Limb (tissue), 2 donors: Measurements from ENCODE around the gene MEIG1.
"Not testable (repeated sequence)": the region's sequence is repeated elsewhere in the genome, so short reads cannot be mapped to it uniquely, and the experiment has no call there.

Experiments used
- DNase-seq, 2 donors: peaks; one replicate each; pipeline ENCODE4 v3.0.0-alpha.2; 2016; ENCODE audit errors: extremely low spot score in 2 of 2

The MEIG1 gene, protein sequence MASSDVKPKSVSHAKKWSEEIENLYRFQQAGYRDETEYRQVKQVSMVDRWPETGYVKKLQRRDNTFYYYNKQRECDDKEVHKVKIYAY

DNA sequence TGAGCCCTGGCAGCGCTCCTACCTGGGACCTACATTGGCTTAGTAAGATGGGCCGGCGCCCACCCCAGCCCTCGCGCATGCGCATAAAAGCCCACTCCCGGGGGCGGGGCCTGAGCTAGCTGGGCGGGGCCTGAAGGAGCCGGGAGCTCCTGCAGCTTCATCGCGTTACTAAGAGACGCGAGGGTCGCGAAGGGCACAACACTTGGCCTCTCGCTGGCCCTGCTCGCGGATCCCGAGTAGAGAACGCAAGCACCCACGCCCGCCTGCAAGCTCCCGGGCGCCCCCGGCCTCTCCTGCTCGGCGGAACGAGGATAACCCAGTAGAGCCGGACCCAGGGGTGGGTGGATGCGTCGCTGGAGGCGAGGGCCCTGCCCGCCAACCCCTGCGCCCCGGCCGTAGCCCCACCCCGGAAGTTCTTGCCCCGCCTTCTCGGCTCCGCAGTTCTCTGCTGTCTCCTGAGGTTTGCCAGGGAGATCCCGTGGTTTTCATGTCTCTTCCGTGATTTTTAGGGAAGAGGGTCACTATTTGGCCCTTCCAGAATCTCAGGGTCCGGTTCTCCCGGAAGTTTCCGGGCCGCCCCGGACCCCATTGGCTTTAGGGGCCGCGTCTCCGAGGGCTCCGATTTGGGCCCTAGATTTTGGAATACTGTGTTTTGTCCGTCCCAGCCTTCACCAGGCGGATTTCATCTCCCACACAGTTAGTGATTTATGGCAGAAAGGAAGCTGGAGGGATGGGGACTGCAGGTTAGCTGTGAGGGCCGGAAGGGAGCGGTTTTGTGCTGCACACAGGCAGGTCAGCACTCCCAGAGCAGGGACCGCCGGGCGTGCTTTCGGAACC is at the start of gene MEIG1:
Gene MEIG1, plus strand, starts transcription at position 168 of the 837 bp plus-strand sequence. CDS start 7,081 bp downstream, outside the sequence.
- DNase-seq, result peak; percentile 91 to 99

DNA sequence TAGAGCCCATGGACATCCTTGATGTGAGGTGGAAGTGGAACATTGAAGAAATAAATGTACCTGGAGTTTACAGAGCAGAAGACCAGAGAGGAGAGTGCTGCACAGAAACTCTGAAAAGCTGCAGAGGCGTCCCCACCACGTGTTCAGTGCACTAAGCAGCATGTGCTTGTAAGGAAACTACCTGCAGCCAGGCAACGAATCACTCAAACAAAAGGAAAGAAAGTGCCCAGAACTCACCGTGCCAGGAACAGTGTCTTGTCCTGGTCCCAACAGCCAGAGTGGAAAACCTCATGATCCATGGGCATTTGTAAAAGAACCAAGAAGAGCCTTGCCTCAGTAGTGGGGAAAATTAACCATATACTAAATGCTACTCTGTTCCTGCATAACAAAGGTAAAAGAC is 48.2 kb upstream of the MEIG1 start:
- DNase-seq, result no peak

DNA sequence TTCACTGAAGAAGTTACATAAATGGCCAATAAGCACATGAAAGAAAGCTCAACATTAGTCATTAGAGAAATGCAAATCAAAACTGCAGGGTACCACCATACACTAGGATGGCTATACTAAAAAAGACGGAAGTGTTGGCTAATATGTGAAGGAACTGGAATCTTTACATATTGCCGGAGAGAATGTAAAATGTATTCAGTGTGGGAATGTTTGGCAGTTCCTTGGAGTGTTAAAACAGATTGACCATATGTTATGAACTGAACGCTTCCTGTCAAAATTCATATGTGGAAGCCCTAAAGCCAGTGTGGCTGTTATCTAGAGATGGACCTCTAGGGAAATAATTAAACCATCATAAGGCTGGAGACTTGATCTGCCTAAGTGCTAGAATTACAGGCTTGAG is 47.4 kb upstream of the MEIG1 start:
- no peak for DNase-seq

DNA sequence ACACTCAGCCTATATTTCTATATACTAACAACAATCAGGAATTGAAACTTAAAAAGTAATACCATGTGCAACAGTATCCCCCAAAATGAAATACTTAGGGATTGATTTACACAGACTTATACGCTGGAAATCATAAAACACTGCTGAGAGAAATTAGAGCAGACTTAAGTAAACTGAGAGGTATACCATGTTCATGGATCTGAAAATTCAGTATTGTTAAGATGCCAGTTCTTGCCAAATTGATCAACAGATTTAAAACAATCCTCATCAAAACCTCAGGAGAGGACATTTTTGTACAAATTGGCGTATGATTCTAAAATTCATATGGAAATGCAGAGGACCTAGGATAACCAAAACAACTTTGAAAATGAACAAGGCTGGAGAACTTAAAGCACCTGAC is 42.6 kb upstream of the MEIG1 start:
- DNase-seq, result no peak

DNA sequence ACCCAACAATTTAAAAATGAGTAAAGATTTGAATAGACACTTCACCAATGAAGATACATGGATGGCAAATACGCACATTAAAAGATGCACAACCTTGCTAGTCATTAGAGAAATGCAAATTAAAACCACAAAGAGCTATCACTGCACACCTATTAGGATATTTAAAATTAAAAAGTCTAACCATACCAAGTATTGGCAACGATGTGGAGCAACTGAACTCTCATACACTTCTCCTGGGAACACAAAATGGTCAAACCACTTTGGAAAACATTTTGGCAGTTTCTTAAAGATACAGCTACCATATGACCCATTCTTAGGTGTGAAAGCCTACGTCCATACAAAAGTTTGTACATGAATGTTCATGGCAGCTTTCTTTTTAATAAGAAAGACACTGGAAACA is 41.4 kb upstream of the MEIG1 start:
- no peak for DNase-seq

GRCh38 chr10:14918964-14919363 is 40.2 kb upstream of the MEIG1 start:
- no peak for DNase-seq

- DNase-seq, result no peak
Observed at GRCh38 chr10:14924013-14924412, 35.2 kb upstream of the MEIG1 start.

DNA sequence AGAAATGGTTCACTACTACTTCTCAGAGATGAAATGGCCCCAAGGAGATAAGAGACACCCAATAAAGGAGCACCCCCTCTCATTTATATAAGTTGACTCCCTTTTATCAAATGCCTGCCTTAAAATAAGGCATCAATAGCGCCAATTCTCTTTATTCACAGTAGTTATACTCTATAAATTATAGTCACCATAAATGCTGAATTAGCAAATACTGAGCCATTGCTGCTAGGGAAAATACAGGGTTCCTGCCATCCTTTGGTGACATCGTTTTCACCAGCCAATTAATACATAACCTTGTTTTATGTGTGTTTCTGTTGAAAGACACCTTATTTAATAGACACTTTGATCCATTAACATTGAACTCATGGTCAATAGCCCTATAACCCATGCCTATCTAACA is 33.9 kb upstream of the MEIG1 start:
- DNase-seq, result no peak

DNA sequence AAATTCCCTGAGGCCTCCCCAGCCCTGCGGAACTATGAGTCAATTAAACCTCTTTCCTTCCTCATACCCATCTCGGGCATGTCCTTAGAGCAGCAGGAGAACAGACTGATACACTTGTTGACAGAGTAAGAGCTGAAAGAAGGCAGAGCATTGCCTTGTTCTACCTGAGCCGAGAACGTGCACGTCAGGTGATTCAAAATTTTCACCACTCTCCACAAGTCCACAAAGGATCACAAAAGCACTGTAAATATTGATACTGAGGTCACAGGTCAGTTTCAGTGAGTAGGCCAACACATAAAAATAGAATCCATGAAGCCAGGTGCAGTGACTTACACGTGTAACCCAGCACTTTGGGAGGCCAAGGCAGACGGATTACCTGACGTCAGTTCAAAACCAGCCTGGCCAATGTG is 33.1 kb upstream of the MEIG1 start:
- no peak for DNase-seq

GRCh38 chr10:14926722-14927416 is 32.3 kb upstream of the MEIG1 start:
- no peak for DNase-seq

- no peak for DNase-seq
Observed at GRCh38 chr10:14930610-14931009, 28.6 kb upstream of the MEIG1 start.

GRCh38 chr10:14936584-14936983 is 22.6 kb upstream of the MEIG1 start:
- no peak for DNase-seq

GRCh38 chr10:14938971-14939370 is 20.2 kb upstream of the MEIG1 start:
- DNase-seq, result not testable (repeated sequence)

- DNase-seq, result not testable (repeated sequence)
Observed at GRCh38 chr10:14942147-14942949, 16.8 kb upstream of the MEIG1 start.

- not testable (repeated sequence) for DNase-seq
Observed at GRCh38 chr10:14942950-14943338, 16.2 kb upstream of the MEIG1 start.

DNA sequence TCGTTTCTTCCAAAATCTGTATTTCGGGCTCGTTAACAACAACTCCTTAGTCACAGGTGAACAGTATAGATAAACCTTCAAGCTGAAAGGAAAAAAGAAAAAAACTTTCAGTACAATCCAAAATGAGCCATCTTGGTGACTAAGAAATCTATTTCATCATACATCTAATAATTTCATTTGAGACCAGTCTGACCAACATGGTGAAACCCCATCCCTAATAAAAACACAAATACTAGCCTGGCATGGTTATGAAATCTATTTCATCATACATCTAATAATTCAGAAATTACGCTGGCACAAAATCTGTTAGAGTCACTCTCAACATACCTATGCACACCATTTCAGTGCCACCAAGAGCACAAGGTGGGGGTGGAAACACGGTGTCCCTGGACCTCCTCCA is 14.1 kb upstream of the MEIG1 start:
- DNase-seq, result no peak

DNA sequence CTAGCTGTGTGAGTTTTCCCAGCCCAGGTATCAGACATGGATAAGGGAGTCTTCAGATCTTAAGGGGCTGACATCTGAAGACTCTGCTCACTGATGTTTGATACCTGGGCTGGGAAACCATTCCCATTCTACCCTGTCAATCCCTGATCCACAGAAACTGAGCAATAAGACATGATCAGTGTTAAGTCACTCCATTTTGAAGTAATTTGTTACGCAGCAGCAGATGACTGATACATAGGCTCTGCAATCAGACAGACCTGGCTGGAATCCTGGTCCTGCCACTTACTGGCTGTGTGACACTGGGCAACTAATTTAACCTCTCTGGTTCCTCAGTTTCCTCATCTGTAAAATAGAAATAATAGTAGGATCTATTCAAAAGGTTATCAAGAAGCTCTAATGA is 11.9 kb upstream of the MEIG1 start:
- no peak for DNase-seq

DNA sequence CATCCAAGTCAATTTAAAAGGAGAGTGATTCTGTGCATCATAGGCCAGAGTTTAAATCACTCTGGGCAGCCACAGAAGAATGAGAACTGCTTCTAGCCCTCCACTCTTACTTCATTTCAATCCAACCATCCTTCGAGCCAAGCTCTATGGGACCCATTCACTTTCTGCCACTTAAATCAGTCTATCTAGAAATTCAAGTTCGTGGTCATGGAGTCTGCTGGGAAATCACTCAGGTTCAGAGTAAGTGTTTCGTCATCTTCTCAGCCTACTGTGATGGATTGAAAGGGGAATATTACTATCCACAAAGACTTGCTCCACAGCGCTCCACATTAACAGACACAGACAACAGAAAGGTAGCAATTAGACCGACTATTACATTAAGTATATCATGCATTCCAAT is 9.9 kb upstream of the MEIG1 start:
- DNase-seq, result no peak

- DNase-seq, result no peak
Observed at GRCh38 chr10:14952851-14953423, 6.3 kb upstream of the MEIG1 start.

- peak in 1 of 2 donors; percentile 30 for DNase-seq
Observed at GRCh38 chr10:14953424-14954000, 5.7 kb upstream of the MEIG1 start.
